Measurements from ENCODE around the gene C19orf47. TPM values are rescaled to one million over a fixed set of nuclear protein-coding genes. Genes with fewer than 3 reads are reported as not detected.

C19orf47 gene
- total RNA-seq, 2 donors from 2014 or later, result 20.2 to 34.2 TPM

- DNase-seq (ENCODE audit: low spot score), result no peak
- no peaks in the 10 kb centered on the region for H3K27me3 ChIP-seq (replicated peaks; ENCODE audit: insufficient read depth)
- H3K9me3 ChIP-seq, result no peaks in the 10 kb centered on the region
- no peak for ATAC-seq (ENCODE audit: insufficient number of reproducible peaks, low FRiP score, low read depth)
- H3K36me3 ChIP-seq, result peaks cover 3% of the 10 kb centered on the region
- TF ChIP-seq CTCF (IDR thresholded peaks at IDR 0.05), result no peak
- no peak overlapping the region for H3K4me3 ChIP-seq
- H3K4me1 ChIP-seq (ENCODE audit: control insufficient read depth in 1 of 2, low read depth in 2 of 2), result no peaks in the 10 kb centered on the region
- H3K27ac ChIP-seq, result no peak overlapping the region
These were observed 9.4 kb upstream of the C19orf47 start for GRCh38 chr19:40357640-40358039.

GRCh38 chr19:40356681-40357595, 8.7 kb upstream of the C19orf47 start:
- H3K27ac ChIP-seq, result no peak overlapping the region
- no peak for ATAC-seq (ENCODE audit: insufficient number of reproducible peaks, low FRiP score, low read depth)
- no peak for TF ChIP-seq CTCF (IDR thresholded peaks at IDR 0.05)

GRCh38 chr19:40355975-40356680, 7.9 kb upstream of the C19orf47 start:
- H3K4me3 ChIP-seq, result no peak overlapping the region
- H3K27me3 ChIP-seq (replicated peaks; ENCODE audit: insufficient read depth), result no peaks in the 10 kb centered on the region
- no peak for TF ChIP-seq CTCF (IDR thresholded peaks at IDR 0.05)
- no peaks in the 10 kb centered on the region for H3K9me3 ChIP-seq
- no peaks in the 10 kb centered on the region for H3K4me1 ChIP-seq (ENCODE audit: control insufficient read depth in 1 of 2, low read depth in 2 of 2)
- no peak overlapping the region for H3K27ac ChIP-seq
- H3K36me3 ChIP-seq, result no peaks in the 10 kb centered on the region
- DNase-seq (ENCODE audit: low spot score) (no peak), ATAC-seq (ENCODE audit: insufficient number of reproducible peaks, low FRiP score, low read depth) (no peak)

More at GRCh38 chr19:40356681-40357595, 8.7 kb upstream of the C19orf47 start:
- no peaks in the 10 kb centered on the region for H3K36me3 ChIP-seq
- no peaks in the 10 kb centered on the region for H3K27me3 ChIP-seq (replicated peaks; ENCODE audit: insufficient read depth)
- no peaks in the 10 kb centered on the region for H3K4me1 ChIP-seq (ENCODE audit: control insufficient read depth in 1 of 2, low read depth in 2 of 2)
- no peak for DNase-seq (ENCODE audit: low spot score)
- H3K9me3 ChIP-seq, result no peaks in the 10 kb centered on the region
- H3K4me3 ChIP-seq, result no peak overlapping the region

GRCh38 chr19:40348961-40349507, 837 bp upstream of the C19orf47 start:
- no peaks in the 10 kb centered on the region for H3K36me3 ChIP-seq
- DNase-seq (ENCODE audit: low spot score) (no peak), ATAC-seq (ENCODE audit: insufficient number of reproducible peaks, low FRiP score, low read depth) (peak; percentile 23)
- peaks cover 12 to 26% of the 10 kb centered on the region in 2 donors for H3K4me1 ChIP-seq (ENCODE audit: control insufficient read depth in 1 of 2, low read depth in 2 of 2)
- peak overlapping the region; percentile 38 to 67 for H3K27ac ChIP-seq
- H3K27me3 ChIP-seq (replicated peaks; ENCODE audit: insufficient read depth), result no peaks in the 10 kb centered on the region
- H3K4me3 ChIP-seq, result peak overlapping the region; percentile 89
- TF ChIP-seq CTCF (IDR thresholded peaks at IDR 0.05), result no peak
- no peaks in the 10 kb centered on the region for H3K9me3 ChIP-seq

DNA sequence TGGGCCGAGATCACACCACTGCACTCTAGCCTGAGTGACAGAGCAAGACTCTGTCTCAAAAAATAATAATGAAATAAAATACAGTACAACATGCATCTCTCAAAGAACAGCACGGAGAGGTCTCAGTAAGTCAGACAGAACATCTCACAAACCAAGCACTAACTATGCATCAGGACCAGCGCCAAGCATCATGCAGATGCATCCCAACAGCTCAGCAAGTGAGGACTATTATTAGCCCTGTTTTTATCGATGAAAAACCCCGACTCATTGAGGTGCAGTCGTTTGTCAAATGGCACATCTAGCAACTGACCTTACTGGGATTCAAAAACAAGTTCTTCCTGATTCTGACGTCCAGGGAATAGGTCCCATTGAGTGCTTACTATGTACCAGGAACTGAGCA, 3.8 kb downstream of the C19orf47 start:
- Histone ChIP-seq H3K4me3 (no peak overlapping the region), H3K9me3 (no peaks in the 10 kb centered on the region), H3K4me1 (ENCODE audit: control insufficient read depth in 1 of 2, low read depth in 2 of 2) (peaks cover 19 to 46% of the 10 kb centered on the region in 2 donors), H3K27ac (no peak overlapping the region), H3K36me3 (peaks cover 3% of the 10 kb centered on the region), H3K27me3 (replicated peaks; ENCODE audit: insufficient read depth) (no peaks in the 10 kb centered on the region)
- no peak for ATAC-seq (ENCODE audit: insufficient number of reproducible peaks, low FRiP score, low read depth)
- DNase-seq (ENCODE audit: low spot score), result no peak
- TF ChIP-seq CTCF (IDR thresholded peaks at IDR 0.05), result no peak

Measured in thoracic aorta (tissue), 2 donors.